Activated CD4-positive, CD25-positive, alpha-beta regulatory T cell (primary cell): ENCODE measurements around the gene SPPL2C.
"Not testable (repeated sequence)": the region's sequence is repeated elsewhere in the genome, so short reads cannot be mapped to it uniquely, and the experiment has no call there.

Experiments
- DNase-seq, 4 experiments: peaks; one replicate each; lab custom pipeline; 2025; lab: John Stamatoyannopoulos, UW

SPPL2C gene

DNA sequence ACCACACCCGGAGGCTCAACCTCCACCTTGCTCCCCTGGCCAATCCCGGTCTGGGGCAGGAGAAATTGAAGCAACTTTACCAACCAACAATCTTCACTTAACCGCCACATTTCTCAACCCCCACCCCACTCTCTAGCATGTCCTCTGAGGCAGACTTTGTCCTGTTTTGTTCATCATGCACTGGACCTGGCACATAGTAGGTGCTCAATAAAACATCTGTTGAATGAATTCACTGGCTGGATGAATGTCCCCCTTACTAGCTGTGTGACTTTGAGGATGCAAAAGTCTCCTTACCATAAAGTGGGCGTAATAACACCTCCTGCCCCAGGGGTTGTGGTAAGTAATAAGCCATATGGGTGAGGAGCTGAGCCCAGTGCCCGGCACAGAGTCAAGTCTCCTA is 5.8 kb downstream of the SPPL2C start:
- DNase-seq = no peak

DNA sequence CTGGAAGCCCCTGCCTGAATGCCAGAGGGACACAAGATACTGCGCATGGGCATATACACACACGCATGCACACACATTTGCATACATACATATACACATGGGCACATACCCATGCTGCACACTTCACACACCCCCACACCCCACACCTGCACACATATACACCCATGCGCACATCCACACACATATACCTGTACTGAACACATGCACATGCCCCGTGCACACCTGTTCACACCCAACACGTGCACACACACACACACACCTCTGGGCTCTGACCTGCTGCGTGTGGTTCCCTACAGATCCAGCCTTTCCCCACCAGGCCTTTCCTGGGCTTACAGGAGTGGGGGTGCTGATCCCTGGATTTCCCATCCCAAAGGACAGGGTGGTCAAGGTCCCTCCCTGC is 6.3 kb downstream of the SPPL2C start:
- DNase-seq = no peak

- no peak for DNase-seq
These were observed 6.8 kb downstream of the SPPL2C start for GRCh38 chr17:45851464-45851863.

DNA sequence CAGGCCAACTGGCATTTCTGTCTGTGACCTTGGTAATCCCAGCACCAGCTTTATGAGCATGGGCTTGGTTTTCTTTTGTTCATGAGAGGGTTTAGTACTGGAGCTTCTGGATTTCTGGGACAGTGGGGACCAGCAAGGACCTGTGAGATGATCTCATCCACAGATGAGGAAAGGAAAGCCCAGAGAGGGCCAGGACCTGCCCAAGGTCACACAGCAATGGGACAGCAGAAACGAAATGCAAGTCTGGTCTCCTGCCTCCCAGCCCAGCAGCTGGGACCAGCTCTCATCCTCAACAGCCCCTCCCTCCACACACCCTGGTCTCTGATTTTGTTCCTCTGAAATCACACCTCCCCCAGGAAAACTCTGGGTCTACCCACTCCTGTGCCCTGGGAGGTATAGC is 7.2 kb downstream of the SPPL2C start:
- no peak for DNase-seq

GRCh38 chr17:45852535-45853297 is 8.0 kb downstream of the SPPL2C start:
- DNase-seq = peak in 3 of 4 experiments; percentile 21 to 37 (median 23)

DNA sequence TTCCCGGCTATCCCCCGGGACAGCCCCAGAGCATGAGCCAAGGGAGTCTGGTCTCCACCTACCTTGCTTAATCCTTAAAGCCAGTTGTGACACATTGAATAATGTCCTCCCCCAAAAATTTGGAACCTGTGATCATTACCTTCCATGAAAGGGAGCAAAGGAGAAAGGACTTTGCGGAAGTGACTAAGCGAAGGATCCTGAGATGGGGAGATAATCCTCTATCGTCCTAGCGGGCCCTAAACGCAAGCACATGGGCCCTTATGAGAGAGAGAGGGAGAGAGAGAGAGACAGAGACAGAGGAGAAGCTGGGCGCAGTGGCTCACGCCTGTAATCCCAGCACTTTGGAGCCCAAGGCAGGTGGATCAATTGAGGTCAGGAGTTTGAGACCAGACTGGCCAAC is 9.5 kb downstream of the SPPL2C start:
- DNase-seq = no peak

- no peak for DNase-seq
These were observed 11.1 kb downstream of the SPPL2C start for GRCh38 chr17:45855691-45856336.

GRCh38 chr17:45857977-45858708 is 13.5 kb downstream of the SPPL2C start:
- no peak for DNase-seq

GRCh38 chr17:45861165-45861564 is 16.5 kb downstream of the SPPL2C start:
- no peak for DNase-seq

GRCh38 chr17:45862127-45862526 is 17.4 kb downstream of the SPPL2C start:
- not testable (repeated sequence) for DNase-seq

DNA sequence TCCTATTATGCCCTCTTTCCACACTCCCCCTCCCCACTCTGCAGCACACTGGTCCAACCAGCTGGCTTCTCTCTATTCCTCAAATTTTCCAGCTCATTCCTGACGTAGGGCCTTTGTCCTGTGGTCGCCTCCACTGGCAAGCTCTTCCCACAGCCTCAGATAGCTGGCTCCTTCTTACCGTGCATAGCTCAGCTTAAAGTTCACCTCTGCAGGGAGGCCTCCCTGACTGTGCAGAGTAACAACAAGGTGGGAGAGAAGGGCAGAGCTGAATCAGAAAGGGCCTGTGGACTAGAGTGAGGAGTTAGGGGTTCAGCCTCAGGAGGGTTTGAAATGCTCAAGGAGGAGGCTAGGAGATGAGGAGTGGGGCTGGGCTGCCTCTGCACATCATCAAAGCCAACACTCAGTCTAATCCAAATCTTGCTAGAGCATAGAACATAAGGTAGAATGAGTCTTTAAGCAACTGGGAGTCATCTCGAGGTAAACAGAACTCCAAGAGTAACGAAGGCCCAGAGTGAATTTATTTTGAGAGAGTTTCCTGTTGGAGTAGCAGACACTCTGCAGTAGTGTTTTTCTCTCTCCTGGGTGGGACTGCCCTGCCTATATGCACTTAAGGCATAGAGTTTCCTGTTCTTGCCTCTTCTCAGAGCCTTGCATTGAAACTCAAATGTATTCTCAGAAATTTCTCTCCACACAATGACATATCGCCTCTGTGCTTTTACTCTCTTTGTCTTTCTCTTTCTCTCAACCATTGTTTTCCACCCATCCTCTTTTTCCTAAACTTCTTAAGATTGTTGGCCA is 19.4 kb downstream of the SPPL2C start:
- no peak for DNase-seq

- no peak for DNase-seq
These were observed 22.5 kb downstream of the SPPL2C start for GRCh38 chr17:45867171-45867570.

GRCh38 chr17:45867702-45868101 is 23.0 kb downstream of the SPPL2C start:
- no peak for DNase-seq

DNA sequence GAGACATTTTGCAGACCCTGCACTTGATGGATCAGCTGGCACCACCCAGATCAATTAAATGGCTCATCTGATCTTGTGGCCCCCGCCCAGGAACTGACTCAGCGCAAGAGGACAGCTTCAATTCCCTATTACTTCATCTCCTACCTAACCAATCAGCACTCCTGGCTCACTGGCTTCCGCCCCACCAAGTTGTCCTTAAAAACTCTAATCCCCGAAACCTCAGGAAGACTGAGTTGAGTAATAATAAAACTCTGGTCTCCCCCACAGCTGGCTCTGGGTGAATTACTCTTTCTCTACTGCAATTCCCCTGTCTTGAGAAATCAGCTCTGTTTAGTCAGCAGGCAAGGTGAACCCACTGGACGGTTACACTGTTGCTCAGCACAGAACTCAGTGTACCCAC is 23.6 kb downstream of the SPPL2C start:
- no peak for DNase-seq

DNA sequence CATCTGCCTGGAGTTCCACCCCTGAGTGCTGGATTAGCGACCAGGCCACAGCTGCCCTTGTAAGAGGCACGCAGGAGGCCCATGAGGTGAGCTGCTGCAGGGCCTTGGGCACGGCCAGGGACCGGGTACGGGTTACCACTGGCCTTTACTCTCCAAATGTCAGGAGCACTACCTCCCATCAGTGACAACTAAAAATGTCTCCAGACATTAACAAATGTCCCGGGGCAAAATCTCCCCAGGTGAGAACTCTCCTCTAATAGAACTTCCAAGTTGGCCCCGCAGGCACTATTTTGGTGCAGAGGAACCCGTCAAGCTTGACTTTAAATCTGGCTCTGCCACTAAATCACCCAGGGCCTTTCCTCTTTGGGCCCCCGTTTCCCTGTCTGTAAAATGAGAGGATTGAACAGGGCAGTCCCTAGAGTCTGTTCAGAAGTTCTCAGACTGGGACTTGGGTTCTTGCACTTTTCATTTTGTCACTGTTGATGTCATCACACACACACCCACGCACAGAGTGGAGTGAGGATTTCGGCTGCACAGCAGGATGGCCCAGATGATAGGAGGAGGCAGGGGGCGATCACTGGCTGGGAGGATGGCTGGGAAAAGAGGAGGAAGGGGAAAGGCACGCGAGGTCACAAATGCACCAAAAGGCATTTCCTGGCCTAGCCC is 25.1 kb downstream of the SPPL2C start:
- no peak for DNase-seq

DNA sequence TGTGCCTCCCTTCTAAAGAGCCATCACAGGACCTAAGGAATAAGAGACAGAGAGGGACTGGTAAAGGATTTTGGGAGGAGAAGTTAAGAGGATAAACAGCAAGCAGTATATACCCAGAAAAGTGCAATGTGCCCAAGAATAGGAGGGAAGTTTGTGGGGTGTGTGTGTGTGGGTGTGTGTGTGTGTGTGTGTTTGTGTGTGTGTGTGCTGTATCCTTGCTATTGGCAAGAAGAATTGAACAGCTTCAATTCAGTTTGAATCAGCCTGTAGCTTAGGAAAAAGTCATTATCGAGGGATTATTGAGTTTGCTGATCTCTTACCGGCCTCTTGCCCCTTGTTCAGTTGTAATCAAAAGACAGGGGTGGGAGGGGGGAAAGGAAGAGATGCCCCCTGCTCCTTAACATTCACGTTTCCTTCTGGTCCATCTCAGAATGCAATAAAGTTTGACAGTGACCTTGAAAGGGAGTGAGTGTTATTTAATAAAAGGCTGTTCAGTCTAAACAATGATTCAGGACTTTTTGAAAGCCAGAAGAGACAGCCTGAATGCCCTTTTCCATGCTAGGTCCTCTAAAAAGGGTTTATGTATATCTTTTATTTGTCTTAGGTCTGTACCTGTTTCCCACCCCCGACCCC is 25.8 kb downstream of the SPPL2C start:
- no peak for DNase-seq

GRCh38 chr17:45871718-45872117 is 27.0 kb downstream of the SPPL2C start:
- DNase-seq = no peak

DNA sequence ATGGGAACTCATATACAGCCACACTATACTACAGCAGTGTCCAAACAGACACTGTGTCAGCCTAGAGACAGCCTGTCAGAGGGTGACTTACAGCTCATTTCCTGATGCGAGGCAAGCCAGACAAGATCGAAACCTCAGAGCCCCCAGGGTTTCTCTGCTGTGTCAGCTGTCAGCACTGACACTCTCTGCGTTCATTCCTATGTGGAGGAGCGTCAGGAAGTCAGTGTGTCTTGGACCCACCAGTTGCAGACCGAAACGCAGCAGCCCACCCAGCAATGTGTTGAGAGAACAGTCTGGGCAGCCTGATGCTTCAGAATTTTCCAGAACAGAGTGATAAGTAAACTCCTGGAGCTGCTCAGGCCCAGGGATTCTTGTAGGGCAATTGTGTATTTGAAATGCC is 29.0 kb downstream of the SPPL2C start:
- no peak for DNase-seq

DNA sequence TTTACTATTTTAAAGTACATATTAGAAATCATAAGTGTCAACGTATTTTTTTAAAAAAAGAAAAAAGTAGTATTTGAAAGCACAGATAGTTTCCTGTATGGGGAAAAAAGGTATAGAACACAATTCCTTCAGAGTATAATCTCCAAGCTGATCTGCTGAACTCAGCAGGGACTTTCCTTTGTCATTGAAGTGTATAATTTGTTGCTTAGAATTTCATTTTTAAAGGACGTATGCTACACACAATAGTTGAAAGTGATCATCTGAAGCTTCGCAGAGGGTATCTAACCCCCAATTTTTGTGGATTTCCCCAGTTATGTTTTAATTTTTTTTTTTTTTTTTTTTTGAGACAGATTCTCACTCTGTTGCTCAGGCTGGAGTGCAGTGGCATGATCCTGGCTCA is 29.5 kb downstream of the SPPL2C start:
- no peak for DNase-seq

DNA sequence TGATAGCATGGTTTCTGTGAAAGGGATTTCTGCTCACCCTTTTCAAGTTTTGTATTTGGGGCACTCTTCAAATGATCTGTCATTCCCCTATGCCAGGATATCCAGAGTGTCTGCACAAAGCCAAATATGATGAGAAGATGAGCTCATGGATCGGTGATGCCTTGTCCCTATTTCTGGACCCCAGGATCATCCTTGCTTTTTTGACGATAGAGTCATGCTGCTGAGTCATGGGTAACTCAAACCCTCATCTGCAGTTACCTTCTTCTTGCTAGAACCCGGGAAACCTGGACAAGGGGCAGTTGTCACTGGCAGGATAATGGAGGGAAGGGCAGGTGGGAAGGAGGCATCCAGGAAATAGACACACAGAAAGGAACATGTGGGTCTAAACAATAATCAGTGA is 31.9 kb downstream of the SPPL2C start:
- DNase-seq = no peak

GRCh38 chr17:45877467-45877866 is 32.8 kb downstream of the SPPL2C start:
- DNase-seq = no peak
